SK-N-MC (cell line): ENCODE data around the gene METTL2A.
"Not testable (repeated sequence)": the region's sequence is repeated elsewhere in the genome, so short reads cannot be mapped to it uniquely, and the experiment has no call there.

Experiments
- DNase-seq: peaks from one replicate; pipeline ENCODE4 v3.0.0-alpha.2; 2011; ENCODE audit warnings: low read depth, low spot score
- H3K27ac ChIP-seq: fragments of 200-600 bp; sonication (generic); 2 replicates; pipeline ENCODE4 v1.5.1; 2016; ENCODE audit warnings: mixed run types
- H3K36me3 ChIP-seq: fragments of 200-600 bp; sonication (generic); 2 replicates; pipeline ENCODE4 v1.6.1; 2017; ENCODE audit warnings: antibody characterized with exemption, low read length, mixed read lengths; ENCODE audit not compliant: insufficient read depth
- H3K4me3 ChIP-seq: fragments of 200-600 bp; sonication (generic); 2 replicates; pipeline ENCODE4 v1.5.1; 2016
- H3K9ac ChIP-seq: fragments of 200-600 bp; sonication (generic); 2 replicates; pipeline ENCODE4 v1.8.0; 2017; ENCODE audit warnings: mixed run types, mixed read lengths; ENCODE audit not compliant: insufficient read length
- H3K9me3 ChIP-seq: fragments of 200-600 bp; sonication (generic); 2 replicates; pipeline ENCODE4 v1.6.1; 2017; ENCODE audit warnings: low read depth, mild to moderate bottlenecking, antibody characterized with exemption, low read length, moderate library complexity, mixed read lengths
- EZH2 ChIP-seq: fragments of 200-600 bp; sonication (generic); IDR thresholded peaks from one replicate; pipeline ENCODE4 v1.6.1; 2017; ENCODE audit warnings: antibody characterized with exemption
- FOXP2 ChIP-seq: optimal IDR thresholded peaks from 2 replicates; pipeline ENCODE3; 2011; ENCODE audit warnings: mild to moderate bottlenecking, moderate library complexity; ENCODE audit not compliant: insufficient read depth; ENCODE audit errors: extremely low read length, control extremely low read depth
- POLR2AphosphoS5 ChIP-seq: IDR thresholded peaks from 2 replicates; pipeline ENCODE4 v1.6.1; 2012; ENCODE audit warnings: mild to moderate bottlenecking, low read depth, low read length, borderline replicate concordance

METTL2A gene

DNA sequence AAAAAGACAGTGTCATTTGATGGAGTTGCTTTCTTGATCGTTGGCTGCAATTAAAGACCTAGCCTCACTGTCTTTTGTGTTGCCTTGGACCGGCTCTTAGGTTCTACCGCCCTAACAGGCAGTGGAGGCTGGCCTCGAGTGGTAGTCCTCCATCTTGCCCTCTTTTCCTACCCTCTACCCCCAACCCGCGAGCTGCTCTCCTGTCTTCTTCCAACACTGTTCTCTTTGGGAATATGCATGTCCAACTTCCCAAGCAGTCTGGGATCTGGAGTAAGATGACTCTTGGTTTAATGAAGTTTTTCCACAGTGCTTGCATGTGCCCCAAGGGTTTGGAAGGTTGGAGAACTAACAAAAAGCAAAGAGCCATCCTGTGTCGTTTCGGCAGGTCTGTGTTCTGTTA lies 53.4 kb downstream of the METTL2A start:
- not testable (repeated sequence) for H3K9ac ChIP-seq, H3K9me3 ChIP-seq, H3K4me3 ChIP-seq, H3K27ac ChIP-seq, DNase-seq, H3K36me3 ChIP-seq

DNA sequence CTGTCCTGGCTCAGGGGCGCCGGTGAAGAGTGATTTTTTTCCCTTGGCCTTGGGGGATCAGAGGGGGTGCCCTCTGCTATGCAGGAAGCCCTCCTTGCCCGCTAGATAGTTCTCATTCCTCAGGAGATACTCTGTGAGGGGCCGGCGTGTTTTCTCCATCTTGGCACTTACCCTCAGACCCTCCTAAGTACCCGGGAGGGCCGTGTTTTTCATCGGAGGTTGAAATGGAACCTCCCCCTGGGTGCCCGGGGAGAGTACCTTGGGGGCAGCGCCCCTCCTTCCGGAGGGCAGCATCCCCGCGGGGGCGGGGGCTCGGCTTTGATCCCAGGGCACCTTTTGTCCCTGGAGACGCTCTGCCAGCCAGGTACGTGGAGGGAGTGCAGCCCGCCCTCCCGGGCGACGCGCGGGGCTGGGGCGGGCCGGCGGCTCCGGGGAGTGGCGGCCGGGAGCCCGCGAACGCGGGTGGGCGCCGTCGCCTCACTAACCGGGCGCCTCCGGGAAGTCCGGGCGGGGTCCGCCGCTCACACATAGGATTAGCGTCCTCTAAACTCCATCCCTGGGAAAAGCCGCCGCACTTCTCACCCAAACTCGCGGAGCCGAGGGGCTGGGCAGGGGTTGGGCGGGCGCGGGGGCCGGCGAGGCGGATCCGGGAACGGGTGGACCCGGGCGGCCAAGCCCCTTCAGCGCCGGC lies 54.2 kb downstream of the METTL2A start:
- not testable (repeated sequence) for H3K9me3 ChIP-seq, H3K36me3 ChIP-seq, H3K27ac ChIP-seq, DNase-seq
- Histone ChIP-seq H3K9ac (peak overlapping the region; percentile 74), H3K4me3 (peak overlapping the region; percentile 85)

DNA sequence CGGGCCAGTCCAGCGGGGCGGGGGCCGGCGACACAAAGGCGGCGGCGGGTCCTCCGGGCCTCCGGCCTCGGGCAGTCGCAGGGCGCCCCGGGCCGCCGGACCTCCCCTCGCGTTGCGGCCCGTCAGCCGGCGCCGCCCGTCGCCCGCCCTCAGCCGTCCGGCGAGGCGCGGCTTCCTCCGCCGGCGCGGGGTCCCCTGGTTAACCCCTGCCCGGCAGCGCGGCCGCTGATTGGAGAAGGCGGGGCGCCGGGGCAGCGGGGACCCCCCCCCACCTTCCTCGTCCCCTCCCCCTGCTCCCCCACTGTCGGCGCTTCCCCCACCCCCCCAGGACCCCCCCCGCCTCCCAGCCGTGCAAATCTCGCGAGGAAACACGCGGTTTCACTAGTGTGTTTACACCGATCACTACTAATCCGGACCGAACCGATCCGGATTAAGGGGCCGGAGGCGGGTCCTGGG lies 54.8 kb downstream of the METTL2A start, which contains the start of gene TLK2:
TSS of gene TLK2 (plus strand) at position 402 of the 456 bp plus-strand sequence. CDS start 2,301 bp downstream, outside the sequence.
- Histone ChIP-seq H3K9me3 (no peaks in the 10 kb centered on the region), H3K4me3 (peak within 1 kb of the TSS; percentile 85), H3K27ac (peak within 1 kb of the TSS; percentile 60; the same call in 1 of the 2 replicates), H3K36me3 (peaks cover 4% of the 10 kb centered on the region), H3K9ac (peak within 1 kb of the TSS; percentile 90)
- DNase-seq = no peak
- no peak for TF ChIP-seq POLR2AphosphoS5
- TF ChIP-seq EZH2 = no peak
- no peak for TF ChIP-seq FOXP2

DNA sequence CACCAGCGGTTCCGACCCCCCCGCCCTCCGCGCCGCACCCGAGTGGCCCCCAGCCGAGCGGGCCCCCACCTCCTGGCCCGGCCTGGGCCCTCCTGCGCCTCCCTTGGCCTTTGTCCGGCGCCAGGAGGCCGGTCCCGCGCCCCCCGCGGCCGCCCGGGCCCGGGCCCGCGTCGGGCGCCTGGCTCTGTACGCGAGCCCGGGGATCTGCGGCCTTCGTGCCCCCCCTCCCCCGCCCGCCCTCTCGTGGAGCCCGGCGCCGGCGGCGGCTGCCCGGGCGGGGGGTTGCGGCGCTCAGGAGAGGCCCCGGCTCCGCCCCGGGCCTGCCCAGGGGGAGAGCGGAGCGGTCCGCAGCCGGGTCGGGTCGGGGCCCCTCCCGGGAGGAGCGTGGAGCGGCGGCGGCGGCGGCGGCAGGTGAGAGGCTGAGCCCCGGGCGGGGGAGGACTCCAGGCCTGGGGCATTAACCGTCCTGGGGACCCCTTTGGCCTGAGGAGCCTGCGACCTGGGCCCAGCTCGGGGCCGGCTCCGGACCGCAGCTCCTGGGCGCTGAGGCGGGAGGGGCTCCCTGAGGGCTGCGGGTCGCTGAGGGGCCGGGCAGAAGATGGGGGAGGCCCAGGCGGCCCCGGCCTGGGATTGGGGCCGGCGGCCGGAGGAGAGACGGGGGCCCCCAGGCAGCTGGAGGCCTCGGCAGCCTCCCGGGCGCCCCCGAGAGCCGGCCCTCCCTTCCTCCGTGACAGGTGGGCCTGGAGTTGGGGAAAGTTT lies 55.4 kb downstream of the METTL2A start:
- H3K27ac ChIP-seq, H3K9me3 ChIP-seq, H3K36me3 ChIP-seq, DNase-seq: not testable (repeated sequence)
- H3K4me3 ChIP-seq = peak overlapping the region; percentile 85
- peak overlapping the region; percentile 90 for H3K9ac ChIP-seq

DNA sequence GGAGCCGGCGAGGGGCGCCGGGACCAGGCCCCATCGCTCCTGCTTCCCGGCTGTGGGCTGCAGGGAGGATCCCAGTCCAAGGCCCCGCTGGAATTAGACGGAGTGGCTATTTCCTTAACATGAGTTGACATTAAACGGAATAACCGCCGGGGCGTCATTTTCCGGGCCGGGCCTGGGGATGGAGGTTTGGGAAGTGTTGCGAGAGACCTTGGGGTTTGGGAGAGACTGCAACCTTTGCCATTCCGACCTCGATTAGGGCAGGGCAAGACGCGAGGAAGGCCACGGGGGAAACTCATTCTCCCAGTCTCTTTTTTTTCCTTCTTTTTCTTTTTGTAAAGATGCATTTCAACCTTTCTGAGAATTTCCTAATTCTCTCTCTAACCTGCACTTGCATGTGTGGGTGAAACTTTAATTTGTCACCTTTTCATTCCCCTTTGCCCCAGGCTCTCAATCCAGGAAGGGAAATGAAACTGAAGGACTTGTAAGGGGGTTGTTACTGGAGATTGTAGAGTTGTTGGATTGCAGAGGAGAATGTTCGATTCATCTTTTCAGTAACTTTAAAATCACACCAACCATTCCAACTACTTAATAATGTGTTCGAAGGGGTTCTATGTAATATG lies 56.1 kb downstream of the METTL2A start:
- H3K27ac ChIP-seq = peak overlapping the region; percentile 60; the same call in 1 of the 2 replicates
- H3K4me3 ChIP-seq = peak overlapping the region; percentile 85
- H3K9ac ChIP-seq = peak overlapping the region; percentile 90
- not testable (repeated sequence) for DNase-seq, H3K36me3 ChIP-seq, H3K9me3 ChIP-seq

DNA sequence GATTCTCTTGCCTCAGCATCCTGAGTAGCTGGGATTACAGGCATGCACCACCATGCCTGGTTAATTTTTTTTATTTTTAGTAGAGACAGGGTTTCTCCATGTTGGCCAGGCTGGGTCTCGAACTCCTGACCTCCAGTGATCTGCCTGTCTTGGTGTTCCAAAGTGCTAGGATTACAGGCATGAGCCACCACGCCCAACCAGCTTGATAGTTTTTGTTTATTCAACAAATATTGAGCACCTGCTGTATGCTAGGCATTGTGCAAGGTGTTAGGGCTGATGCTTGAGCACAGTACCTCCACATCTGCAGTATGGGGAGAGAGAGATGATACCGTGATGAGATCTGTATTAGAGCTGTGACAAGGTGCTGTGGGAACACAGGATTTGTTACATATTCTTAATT lies 58.9 kb downstream of the METTL2A start:
- not testable (repeated sequence) for H3K4me3 ChIP-seq, H3K27ac ChIP-seq, H3K9ac ChIP-seq, DNase-seq, H3K9me3 ChIP-seq, H3K36me3 ChIP-seq

DNA sequence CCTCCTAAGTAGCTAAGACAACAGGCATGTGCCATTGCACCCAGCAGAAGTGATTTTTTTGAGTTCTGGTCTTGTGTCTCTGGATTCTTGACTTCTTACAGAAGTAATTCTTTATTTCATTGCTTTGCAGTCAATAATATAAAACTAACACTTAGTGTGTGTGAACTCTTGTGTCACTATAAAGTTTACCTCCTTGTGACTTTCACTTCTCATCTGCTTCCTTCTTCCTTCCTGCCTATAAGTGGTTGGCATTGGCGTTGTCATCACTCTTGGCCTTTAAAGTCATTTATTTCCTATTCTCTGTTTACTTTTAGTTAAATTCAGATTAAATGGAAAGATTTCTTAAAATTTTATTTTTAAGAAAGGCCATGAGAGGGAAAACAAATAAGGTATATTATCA lies 67.3 kb downstream of the METTL2A start:
- not testable (repeated sequence) for H3K4me3 ChIP-seq, H3K9ac ChIP-seq, H3K27ac ChIP-seq, H3K9me3 ChIP-seq, DNase-seq
- H3K36me3 ChIP-seq = peaks cover 36% of the 10 kb centered on the region

DNA sequence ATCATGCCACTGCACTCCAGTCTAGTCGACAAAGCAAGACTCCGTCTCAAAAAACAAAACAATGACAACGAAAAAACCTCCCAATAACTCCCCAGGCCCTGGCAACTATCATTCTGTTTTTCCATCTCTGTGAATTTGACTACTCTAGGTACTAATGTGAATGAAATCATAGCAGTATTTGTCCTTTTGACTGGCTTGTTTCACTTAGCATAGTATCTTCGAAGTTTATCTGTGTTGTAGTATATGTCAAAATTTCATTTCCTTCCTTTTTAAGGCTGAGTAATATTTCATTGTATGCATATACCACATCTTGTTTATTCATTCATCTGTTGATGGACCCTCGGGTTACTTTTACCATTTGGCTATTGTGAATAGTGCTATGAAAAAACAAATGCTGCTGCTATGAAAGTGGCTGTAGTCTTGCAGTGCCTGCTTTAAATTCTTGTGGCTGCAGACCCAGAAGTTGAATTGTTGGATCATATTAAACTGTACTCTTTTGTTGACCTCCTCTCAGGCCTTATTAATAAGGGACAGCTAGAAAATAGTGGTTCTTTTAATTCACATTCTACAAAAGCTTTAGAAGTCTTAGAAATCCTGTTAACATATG lies 69.5 kb downstream of the METTL2A start:
- not testable (repeated sequence) for H3K9me3 ChIP-seq, H3K4me3 ChIP-seq, DNase-seq, H3K9ac ChIP-seq, H3K27ac ChIP-seq
- peaks cover 30% of the 10 kb centered on the region for H3K36me3 ChIP-seq

DNA sequence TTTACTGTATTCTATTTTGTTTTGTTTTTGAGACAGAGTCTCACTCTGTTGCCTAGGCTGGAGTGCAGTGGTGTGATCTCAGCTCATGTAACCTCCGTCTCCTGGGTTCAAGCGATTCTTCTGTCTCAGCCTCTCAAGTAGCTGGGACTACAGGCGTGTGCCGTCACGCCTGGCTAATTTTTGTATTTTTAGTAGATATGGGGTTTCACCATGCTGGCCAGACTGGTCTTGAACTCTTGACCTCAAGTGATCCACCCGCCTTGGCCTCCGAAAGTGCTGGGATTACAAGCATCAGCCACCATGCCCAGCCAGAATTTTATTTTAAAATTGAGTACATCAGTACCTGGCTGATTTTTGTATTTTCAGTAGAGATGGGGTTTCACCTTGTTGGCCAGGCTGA lies 70.4 kb downstream of the METTL2A start:
- not testable (repeated sequence) for H3K4me3 ChIP-seq, H3K27ac ChIP-seq, H3K9me3 ChIP-seq, H3K9ac ChIP-seq, DNase-seq
- H3K36me3 ChIP-seq = peaks cover 30% of the 10 kb centered on the region

DNA sequence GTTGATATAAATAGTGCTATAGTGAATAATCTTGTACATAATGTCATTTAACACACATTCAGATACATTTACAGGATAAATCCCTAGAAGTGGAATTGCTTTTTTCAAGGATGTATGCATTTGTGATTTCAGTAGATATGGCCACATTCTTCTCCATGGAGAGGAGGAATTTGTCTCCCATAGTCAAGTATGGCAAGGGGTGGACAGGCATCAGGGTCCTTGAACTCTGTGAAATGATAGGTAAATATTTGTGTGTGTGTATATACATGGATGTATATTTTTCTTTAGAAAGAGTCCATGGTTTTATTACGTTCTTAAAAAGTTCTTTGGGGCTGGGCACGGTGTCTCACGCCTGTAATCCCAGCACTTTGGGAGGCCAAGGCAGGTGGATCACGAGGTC lies 72.6 kb downstream of the METTL2A start:
- not testable (repeated sequence) for H3K9me3 ChIP-seq, H3K9ac ChIP-seq, DNase-seq, H3K4me3 ChIP-seq, H3K27ac ChIP-seq
- peaks cover 19% of the 10 kb centered on the region for H3K36me3 ChIP-seq

DNA sequence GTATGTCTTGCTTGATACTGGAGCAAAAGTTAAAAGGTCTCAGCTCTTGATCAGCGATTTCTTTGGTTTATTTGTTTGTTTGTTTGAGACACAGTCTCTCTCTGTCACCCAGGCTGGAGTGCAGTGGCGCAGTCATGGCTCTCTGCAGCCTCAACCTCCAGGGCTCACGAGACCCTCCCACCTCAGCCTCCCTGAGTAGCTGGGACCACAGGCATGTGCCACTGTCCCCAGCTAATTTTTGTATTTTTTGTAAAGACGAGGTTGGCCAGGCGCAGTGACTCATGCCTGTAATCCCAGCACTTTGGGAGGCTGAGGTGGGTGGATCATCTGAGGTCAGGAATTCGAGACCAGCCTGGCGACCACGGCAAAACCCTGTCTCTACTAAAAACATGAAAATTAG lies 75.1 kb downstream of the METTL2A start:
- H3K9me3 ChIP-seq, H3K4me3 ChIP-seq, H3K36me3 ChIP-seq, DNase-seq, H3K9ac ChIP-seq, H3K27ac ChIP-seq: not testable (repeated sequence)
